ENCODE data around the gene TNRC6C.
A peak's percentile ranks its signal among the peaks of the same experiment; 100 is the strongest.

The TNRC6C gene, protein sequence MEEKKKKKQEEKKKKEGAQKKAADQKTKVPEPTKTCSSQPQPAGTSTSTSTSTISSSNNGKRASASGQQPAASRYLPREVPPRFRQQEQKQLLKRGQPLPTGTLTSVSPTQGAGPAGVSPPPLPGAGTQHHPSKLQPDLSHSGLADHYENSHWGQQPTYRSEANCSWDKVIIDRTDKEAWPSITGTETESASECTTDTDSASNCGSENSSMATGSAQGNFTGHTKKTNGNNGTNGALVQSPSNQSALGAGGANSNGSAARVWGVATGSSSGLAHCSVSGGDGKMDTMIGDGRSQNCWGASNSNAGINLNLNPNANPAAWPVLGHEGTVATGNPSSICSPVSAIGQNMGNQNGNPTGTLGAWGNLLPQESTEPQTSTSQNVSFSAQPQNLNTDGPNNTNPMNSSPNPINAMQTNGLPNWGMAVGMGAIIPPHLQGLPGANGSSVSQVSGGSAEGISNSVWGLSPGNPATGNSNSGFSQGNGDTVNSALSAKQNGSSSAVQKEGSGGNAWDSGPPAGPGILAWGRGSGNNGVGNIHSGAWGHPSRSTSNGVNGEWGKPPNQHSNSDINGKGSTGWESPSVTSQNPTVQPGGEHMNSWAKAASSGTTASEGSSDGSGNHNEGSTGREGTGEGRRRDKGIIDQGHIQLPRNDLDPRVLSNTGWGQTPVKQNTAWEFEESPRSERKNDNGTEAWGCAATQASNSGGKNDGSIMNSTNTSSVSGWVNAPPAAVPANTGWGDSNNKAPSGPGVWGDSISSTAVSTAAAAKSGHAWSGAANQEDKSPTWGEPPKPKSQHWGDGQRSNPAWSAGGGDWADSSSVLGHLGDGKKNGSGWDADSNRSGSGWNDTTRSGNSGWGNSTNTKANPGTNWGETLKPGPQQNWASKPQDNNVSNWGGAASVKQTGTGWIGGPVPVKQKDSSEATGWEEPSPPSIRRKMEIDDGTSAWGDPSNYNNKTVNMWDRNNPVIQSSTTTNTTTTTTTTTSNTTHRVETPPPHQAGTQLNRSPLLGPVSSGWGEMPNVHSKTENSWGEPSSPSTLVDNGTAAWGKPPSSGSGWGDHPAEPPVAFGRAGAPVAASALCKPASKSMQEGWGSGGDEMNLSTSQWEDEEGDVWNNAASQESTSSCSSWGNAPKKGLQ (N-terminal part only)
- total RNA-seq: 103 to 195 (median 159) reads per million in 4 experiments

GRCh38 chr17:77957857-77958715, at the start of gene TNRC6C:
Gene TNRC6C (plus strand): TSS chr17:77958703. CDS start chr17:78004207, 45,504 bp downstream.
- peak; percentile 99 for DNase-seq

GRCh38 chr17:77909236-77909635, 49.3 kb upstream of the TNRC6C start:
- no peak for DNase-seq

GRCh38 chr17:77909816-77910215, 48.7 kb upstream of the TNRC6C start:
- DNase-seq: no peak

GRCh38 chr17:77914385-77915254, 43.9 kb upstream of the TNRC6C start:
- DNase-seq: no peak

- no peak for DNase-seq
Observed at GRCh38 chr17:77915594-77916021, 42.9 kb upstream of the TNRC6C start.

GRCh38 chr17:77916264-77916663, 42.2 kb upstream of the TNRC6C start:
- DNase-seq: no peak

- no peak for DNase-seq
Observed at GRCh38 chr17:77916703-77917481, 41.6 kb upstream of the TNRC6C start.

DNA sequence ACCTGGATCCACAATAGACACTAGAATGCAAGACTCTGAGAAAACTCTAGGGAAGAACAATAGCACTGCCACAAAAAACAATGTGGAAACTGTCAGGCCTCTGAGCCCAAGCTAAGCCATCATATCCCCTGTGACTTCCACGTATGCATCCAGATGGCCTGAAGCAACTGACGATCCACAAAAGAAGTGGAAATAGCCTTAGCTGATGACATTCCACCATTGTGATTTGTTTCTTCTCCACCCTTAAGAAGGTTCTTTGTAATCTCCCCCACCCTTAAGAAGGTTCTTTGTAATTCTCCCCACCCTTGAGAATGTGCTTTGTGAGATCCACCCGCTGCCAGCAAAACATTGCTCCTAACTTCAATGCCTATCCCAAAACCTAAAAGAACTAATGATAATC, 39.2 kb upstream of the TNRC6C start:
- DNase-seq: no peak

GRCh38 chr17:77923135-77923534, 35.4 kb upstream of the TNRC6C start:
- DNase-seq: no peak

DNA sequence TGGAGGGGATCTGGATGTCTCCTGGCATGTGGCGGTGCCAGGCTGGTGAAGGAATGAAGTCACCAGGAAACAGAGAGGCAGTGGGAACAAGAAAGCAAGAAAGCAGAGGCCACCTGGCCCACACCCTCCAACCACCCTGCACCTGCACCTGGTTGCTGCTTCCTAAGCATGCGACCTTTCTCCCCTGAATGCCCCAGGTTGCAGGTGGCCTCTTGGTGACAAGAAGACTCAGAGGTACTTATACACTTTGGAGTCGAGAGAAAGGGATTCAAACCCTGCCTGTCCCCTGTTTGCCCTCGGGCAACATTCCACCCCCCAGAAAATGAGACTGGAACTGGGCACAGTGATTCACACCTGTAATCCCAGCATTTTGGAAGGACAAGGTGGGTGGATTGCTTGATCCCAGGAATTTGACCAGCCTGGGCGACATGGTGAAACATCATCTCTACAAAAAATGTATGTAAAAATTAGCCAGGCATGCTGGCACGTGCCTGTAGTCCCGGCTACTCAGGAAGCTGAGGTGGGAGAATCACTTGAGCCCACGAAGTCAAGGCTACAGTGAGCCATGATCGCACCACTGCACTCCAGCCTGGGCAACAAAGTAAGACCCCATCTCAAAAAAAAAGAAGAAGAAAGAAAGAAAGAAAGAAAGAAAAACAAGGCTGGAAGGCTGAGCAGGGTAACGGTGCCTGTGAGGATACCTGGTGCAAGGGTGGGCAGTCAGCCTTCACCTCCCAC, 34.6 kb upstream of the TNRC6C start:
- DNase-seq: no peak

GRCh38 chr17:77924757-77925336, 33.7 kb upstream of the TNRC6C start:
- no peak for DNase-seq

GRCh38 chr17:77925831-77926543, 32.5 kb upstream of the TNRC6C start:
- no peak for DNase-seq

- DNase-seq: no peak
Observed at GRCh38 chr17:77926981-77927380, 31.5 kb upstream of the TNRC6C start.

DNA sequence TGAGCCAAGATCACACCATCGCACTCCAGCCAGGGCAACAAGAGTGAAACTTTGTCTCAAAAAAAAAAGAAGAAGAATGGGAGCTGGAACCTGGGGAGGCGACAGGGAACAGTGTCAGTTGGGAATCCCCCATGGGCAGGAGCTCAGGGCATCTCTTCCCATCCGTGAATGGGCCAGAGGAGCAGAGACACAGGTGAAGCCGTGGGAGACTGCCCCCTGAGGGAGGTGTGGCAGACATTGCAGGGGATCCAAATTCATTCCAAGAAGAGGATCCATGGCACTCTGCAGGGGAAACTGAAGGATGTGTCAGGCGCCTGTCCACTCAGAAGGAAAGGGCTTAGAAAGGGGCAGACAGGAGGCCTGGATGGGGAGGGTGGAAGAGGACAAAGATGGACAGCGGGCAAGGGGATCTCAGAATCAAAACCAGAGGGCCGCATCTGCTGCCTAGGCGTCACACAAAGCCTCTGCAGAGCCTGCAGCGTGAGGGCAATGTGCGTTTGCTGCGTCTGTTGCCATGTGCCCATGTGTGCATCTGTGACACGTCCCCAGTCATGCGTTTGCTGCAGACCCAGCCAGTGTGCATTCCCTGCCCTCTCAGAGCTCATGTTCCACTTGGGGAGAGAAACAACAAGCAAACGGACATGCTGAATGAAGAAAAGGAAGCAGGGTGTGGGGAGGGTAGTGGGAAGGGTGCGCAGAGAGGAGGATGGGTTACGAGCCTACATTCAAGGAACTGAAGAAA, 30.6 kb upstream of the TNRC6C start:
- no peak for DNase-seq

GRCh38 chr17:77928519-77929179, 29.9 kb upstream of the TNRC6C start:
- DNase-seq: no peak

DNA sequence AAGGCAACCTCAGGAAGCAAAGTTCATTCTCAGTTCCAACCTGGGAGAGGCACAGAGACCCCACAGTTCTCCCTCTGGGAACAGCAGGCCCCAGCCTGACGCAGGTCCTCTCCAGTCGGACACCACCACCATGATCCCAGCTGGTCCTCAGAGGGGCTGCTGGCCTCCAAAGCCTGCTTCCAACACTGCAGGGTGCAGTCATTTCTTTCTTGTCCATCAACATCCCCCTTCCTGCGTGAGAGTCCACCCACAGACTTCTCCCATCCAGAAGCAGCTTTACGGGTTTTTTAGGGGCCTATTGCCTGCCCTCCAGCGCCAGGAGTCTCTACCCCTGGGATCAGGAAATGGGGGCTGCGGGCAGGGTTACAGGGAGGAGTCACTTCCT, 29.3 kb upstream of the TNRC6C start:
- DNase-seq: no peak

DNA sequence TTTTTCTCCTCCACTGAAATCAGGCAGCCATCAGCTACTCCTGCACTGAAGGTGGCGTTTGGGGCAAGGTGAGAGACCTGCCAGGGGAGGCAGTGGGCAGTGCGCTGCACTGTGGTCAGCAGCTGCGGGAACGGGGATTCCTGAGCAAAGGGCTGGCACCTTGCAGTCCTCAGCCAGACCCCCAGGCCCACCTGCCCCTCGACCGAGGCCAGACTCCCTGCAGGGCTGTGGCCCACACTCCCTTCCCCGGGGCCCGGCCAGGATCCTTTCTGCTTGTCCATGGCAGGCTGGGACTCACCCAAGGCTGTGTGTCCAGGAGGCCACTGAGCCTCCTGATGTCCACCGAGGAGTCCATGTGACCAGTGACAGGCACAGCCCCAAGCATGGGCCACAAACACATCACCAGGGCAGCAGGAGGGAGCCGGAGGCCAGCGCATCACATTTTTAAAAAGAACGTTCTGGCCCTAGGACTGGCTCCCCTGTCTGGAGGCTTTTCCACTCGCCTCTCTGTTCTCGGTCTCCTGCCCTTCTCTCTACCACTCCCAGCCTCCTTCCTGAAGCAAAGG, 28.5 kb upstream of the TNRC6C start:
- no peak for DNase-seq
